ENCODE data around the gene PIGU.
"Not testable (repeated sequence)": the region's sequence is repeated elsewhere in the genome, so short reads cannot be mapped to it uniquely, and the experiment has no call there.

The PIGU gene

GRCh38 chr20:34658654-34659053 is 18.2 kb downstream of the PIGU start:
- not testable (repeated sequence) for DNase-seq

- DNase-seq = no peak
These were observed 22.6 kb downstream of the PIGU start for GRCh38 chr20:34654207-34654744.

GRCh38 chr20:34651200-34651599 is 25.7 kb downstream of the PIGU start:
- peak; percentile 33 for DNase-seq

- no peak for DNase-seq
These were observed 29.2 kb downstream of the PIGU start for GRCh38 chr20:34647737-34648136.

GRCh38 chr20:34644951-34645350 is 31.9 kb downstream of the PIGU start:
- DNase-seq = no peak

GRCh38 chr20:34644345-34644744 is 32.5 kb downstream of the PIGU start:
- no peak for DNase-seq

GRCh38 chr20:34643928-34644327 is 33.0 kb downstream of the PIGU start:
- no peak for DNase-seq

- DNase-seq = no peak
These were observed 34.9 kb downstream of the PIGU start for GRCh38 chr20:34642009-34642408.

GRCh38 chr20:34639755-34640222 is 37.1 kb downstream of the PIGU start:
- peak; percentile 99 for DNase-seq

GRCh38 chr20:34638532-34638931 is 38.4 kb downstream of the PIGU start:
- DNase-seq = no peak

GRCh38 chr20:34638039-34638292 is 38.9 kb downstream of the PIGU start:
- DNase-seq = no peak

- DNase-seq = no peak
These were observed 39.5 kb downstream of the PIGU start for GRCh38 chr20:34637245-34638038.

- DNase-seq = no peak
These were observed 40.2 kb downstream of the PIGU start for GRCh38 chr20:34636648-34637047.

GRCh38 chr20:34634392-34634791 is 42.5 kb downstream of the PIGU start:
- no peak for DNase-seq

- DNase-seq = no peak
These were observed 43.9 kb downstream of the PIGU start for GRCh38 chr20:34632870-34633452.

- no peak for DNase-seq
These were observed 47.0 kb downstream of the PIGU start for GRCh38 chr20:34629904-34630303.

- no peak for DNase-seq
These were observed 47.5 kb downstream of the PIGU start for GRCh38 chr20:34629342-34629741.

GRCh38 chr20:34628026-34628425 is 48.9 kb downstream of the PIGU start:
- DNase-seq = no peak

GRCh38 chr20:34627458-34627857 is 49.4 kb downstream of the PIGU start:
- no peak for DNase-seq

- DNase-seq = no peak
These were observed 49.9 kb downstream of the PIGU start for GRCh38 chr20:34626992-34627391.

GRCh38 chr20:34624629-34625028 is 52.3 kb downstream of the PIGU start:
- DNase-seq = no peak

GRCh38 chr20:34622821-34623451 is 54.0 kb downstream of the PIGU start:
- DNase-seq = no peak

GRCh38 chr20:34621383-34622367 is 55.2 kb downstream of the PIGU start:
- DNase-seq = no peak

Measured in NCI-H2171 treated with DMSO at 0.1 percent for 48 hours (cell line).